ENCODE measurements around the gene TOR4A. TPM values are rescaled to one million over a fixed set of nuclear protein-coding genes. Genes with fewer than 3 reads are reported as not detected.

Gene TOR4A
- total and polyA plus RNA-seq, 2 experiments from 2014 or later, result 2.0 to 19.0 TPM

DNA sequence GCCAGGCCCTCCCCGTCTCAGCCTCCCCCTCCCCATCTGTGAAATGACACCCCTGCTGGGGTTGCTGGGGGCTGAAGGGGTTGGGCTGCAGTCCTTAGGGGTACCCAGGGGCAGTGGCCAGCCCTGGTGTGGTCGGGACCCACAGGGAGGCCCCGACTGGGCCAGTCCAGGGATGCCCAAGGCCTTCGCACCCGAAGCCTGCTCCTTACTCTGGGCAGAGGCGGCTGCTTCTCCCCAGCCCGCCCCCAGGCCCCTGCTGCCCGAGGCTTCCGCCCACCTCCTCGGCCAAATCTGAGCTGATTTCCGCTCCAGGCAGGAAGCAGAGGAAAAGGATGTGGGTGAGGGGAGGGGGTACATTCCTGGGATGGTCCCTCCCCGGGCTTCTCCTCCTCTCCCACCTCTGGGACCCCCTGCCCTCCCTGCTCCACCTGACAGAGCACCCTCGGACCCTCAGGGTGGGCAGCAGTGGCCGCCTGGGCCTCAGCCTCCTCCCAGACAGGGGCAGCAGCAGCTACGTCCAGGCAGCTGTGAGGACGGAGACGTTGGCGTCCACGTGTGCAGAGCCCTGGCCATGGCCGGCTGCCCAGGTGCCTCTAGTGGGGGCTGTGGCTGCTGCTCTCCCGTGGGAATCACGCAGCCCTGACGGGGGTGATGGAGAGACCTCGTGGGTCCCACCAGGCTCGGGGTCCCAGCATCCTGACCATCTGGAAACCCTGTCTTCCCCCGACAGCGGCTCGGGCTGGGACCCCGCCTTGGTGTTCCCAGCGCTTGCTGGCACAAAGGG, 28.7 kb downstream of the TOR4A start:
- no peak overlapping the region for H3K4me3 Mint-ChIP-seq
- no peak overlapping the region for H3K27ac ChIP-seq (ENCODE audit: low read depth)
- no peak overlapping the region for H3K4me2 ChIP-seq
- ATAC-seq (no peak), DNase-seq (ENCODE audit: low spot score) (no peak)
- H3K4me1 ChIP-seq (ENCODE audit: insufficient read depth), result peaks cover 21% of the 10 kb centered on the region; the same call in 1 of the 2 replicates
- peaks cover 13% of the 10 kb centered on the region for H3K27me3 ChIP-seq (ENCODE audit: insufficient read depth)
- no peak overlapping the region for H3K4me3 ChIP-seq
- no peaks in the 10 kb centered on the region for H4K20me1 ChIP-seq (replicated peaks; ENCODE audit: insufficient read depth)
- no peaks in the 10 kb centered on the region for H3K36me3 ChIP-seq (ENCODE audit: insufficient read depth)
- no peak overlapping the region for H2AFZ ChIP-seq
- no peaks in the 10 kb centered on the region for H3K9me2 ChIP-seq (ENCODE audit: insufficient read depth)
- TF ChIP-seq EZH2phosphoT487 (IDR thresholded peaks at IDR 0.05; ENCODE audit: unreplicated experiment) (no peak), JUNB (IDR thresholded peaks at IDR 0.05; ENCODE audit: unreplicated experiment) (no peak), EZH2 (IDR thresholded peaks at IDR 0.05; ENCODE audit: low read depth, unreplicated experiment) (no peak), ZNF331 (CRISPR knock-in tag; IDR thresholded peaks at IDR 0.05; ENCODE audit: low read depth) (no peak), CREB1 (CRISPR knock-in tag; IDR thresholded peaks at IDR 0.05; ENCODE audit: low read depth) (no peak), STAT1 (IDR thresholded peaks at IDR 0.05; ENCODE audit: unreplicated experiment) (no peak), ZNF114 (CRISPR knock-in tag; IDR thresholded peaks at IDR 0.05) (no peak), NANOG (IDR thresholded peaks at IDR 0.05; ENCODE audit: borderline replicate concordance) (no peak), POLR2AphosphoS5 (IDR thresholded peaks at IDR 0.05; ENCODE audit: low read depth) (no peak)
- TF ChIP-seq, protein P1, sequence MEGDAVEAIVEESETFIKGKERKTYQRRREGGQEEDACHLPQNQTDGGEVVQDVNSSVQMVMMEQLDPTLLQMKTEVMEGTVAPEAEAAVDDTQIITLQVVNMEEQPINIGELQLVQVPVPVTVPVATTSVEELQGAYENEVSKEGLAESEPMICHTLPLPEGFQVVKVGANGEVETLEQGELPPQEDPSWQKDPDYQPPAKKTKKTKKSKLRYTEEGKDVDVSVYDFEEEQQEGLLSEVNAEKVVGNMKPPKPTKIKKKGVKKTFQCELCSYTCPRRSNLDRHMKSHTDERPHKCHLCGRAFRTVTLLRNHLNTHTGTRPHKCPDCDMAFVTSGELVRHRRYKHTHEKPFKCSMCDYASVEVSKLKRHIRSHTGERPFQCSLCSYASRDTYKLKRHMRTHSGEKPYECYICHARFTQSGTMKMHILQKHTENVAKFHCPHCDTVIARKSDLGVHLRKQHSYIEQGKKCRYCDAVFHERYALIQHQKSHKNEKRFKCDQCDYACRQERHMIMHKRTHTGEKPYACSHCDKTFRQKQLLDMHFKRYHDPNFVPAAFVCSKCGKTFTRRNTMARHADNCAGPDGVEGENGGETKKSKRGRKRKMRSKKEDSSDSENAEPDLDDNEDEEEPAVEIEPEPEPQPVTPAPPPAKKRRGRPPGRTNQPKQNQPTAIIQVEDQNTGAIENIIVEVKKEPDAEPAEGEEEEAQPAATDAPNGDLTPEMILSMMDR (conservative IDR thresholded peaks at IDR 0.05; ENCODE audit: low read depth in 2 of 2), result no peak
- TF ChIP-seq, protein P2, sequence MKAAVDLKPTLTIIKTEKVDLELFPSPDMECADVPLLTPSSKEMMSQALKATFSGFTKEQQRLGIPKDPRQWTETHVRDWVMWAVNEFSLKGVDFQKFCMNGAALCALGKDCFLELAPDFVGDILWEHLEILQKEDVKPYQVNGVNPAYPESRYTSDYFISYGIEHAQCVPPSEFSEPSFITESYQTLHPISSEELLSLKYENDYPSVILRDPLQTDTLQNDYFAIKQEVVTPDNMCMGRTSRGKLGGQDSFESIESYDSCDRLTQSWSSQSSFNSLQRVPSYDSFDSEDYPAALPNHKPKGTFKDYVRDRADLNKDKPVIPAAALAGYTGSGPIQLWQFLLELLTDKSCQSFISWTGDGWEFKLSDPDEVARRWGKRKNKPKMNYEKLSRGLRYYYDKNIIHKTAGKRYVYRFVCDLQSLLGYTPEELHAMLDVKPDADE (IDR thresholded peaks at IDR 0.05), result no peak
- TF ChIP-seq, protein P3, sequence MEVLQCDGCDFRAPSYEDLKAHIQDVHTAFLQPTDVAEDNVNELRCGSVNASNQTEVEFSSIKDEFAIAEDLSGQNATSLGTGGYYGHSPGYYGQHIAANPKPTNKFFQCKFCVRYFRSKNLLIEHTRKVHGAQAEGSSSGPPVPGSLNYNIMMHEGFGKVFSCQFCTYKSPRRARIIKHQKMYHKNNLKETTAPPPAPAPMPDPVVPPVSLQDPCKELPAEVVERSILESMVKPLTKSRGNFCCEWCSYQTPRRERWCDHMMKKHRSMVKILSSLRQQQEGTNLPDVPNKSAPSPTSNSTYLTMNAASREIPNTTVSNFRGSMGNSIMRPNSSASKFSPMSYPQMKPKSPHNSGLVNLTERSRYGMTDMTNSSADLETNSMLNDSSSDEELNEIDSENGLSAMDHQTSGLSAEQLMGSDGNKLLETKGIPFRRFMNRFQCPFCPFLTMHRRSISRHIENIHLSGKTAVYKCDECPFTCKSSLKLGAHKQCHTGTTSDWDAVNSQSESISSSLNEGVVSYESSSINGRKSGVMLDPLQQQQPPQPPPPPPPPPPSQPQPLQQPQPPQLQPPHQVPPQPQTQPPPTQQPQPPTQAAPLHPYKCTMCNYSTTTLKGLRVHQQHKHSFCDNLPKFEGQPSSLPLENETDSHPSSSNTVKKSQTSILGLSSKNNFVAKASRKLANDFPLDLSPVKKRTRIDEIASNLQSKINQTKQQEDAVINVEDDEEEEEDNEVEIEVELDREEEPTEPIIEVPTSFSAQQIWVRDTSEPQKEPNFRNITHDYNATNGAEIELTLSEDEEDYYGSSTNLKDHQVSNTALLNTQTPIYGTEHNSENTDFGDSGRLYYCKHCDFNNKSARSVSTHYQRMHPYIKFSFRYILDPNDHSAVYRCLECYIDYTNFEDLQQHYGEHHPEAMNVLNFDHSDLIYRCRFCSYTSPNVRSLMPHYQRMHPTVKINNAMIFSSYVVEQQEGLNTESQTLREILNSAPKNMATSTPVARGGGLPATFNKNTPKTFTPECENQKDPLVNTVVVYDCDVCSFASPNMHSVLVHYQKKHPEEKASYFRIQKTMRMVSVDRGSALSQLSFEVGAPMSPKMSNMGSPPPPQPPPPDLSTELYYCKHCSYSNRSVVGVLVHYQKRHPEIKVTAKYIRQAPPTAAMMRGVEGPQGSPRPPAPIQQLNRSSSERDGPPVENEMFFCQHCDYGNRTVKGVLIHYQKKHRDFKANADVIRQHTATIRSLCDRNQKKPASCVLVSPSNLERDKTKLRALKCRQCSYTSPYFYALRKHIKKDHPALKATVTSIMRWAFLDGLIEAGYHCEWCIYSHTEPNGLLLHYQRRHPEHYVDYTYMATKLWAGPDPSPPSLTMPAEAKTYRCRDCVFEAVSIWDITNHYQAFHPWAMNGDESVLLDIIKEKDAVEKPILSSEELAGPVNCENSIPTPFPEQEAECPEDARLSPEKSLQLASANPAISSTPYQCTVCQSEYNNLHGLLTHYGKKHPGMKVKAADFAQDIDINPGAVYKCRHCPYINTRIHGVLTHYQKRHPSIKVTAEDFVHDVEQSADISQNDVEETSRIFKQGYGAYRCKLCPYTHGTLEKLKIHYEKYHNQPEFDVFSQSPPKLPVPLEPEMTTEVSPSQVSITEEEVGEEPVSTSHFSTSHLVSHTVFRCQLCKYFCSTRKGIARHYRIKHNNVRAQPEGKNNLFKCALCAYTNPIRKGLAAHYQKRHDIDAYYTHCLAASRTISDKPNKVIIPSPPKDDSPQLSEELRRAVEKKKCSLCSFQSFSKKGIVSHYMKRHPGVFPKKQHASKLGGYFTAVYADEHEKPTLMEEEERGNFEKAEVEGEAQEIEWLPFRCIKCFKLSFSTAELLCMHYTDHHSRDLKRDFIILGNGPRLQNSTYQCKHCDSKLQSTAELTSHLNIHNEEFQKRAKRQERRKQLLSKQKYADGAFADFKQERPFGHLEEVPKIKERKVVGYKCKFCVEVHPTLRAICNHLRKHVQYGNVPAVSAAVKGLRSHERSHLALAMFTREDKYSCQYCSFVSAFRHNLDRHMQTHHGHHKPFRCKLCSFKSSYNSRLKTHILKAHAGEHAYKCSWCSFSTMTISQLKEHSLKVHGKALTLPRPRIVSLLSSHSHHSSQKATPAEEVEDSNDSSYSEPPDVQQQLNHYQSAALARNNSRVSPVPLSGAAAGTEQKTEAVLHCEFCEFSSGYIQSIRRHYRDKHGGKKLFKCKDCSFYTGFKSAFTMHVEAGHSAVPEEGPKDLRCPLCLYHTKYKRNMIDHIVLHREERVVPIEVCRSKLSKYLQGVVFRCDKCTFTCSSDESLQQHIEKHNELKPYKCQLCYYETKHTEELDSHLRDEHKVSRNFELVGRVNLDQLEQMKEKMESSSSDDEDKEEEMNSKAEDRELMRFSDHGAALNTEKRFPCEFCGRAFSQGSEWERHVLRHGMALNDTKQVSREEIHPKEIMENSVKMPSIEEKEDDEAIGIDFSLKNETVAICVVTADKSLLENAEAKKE (CRISPR knock-in tag; IDR thresholded peaks at IDR 0.05), result no peak
- TF ChIP-seq, protein P4, sequence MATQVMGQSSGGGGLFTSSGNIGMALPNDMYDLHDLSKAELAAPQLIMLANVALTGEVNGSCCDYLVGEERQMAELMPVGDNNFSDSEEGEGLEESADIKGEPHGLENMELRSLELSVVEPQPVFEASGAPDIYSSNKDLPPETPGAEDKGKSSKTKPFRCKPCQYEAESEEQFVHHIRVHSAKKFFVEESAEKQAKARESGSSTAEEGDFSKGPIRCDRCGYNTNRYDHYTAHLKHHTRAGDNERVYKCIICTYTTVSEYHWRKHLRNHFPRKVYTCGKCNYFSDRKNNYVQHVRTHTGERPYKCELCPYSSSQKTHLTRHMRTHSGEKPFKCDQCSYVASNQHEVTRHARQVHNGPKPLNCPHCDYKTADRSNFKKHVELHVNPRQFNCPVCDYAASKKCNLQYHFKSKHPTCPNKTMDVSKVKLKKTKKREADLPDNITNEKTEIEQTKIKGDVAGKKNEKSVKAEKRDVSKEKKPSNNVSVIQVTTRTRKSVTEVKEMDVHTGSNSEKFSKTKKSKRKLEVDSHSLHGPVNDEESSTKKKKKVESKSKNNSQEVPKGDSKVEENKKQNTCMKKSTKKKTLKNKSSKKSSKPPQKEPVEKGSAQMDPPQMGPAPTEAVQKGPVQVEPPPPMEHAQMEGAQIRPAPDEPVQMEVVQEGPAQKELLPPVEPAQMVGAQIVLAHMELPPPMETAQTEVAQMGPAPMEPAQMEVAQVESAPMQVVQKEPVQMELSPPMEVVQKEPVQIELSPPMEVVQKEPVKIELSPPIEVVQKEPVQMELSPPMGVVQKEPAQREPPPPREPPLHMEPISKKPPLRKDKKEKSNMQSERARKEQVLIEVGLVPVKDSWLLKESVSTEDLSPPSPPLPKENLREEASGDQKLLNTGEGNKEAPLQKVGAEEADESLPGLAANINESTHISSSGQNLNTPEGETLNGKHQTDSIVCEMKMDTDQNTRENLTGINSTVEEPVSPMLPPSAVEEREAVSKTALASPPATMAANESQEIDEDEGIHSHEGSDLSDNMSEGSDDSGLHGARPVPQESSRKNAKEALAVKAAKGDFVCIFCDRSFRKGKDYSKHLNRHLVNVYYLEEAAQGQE (IDR thresholded peaks at IDR 0.05; ENCODE audit: unreplicated experiment), result no peak
- H3K36me3 Mint-ChIP-seq (ENCODE audit: low read depth), result no peaks in the 10 kb centered on the region
- H3K27me3 Mint-ChIP-seq (ENCODE audit: insufficient read depth, low read depth, poor library complexity), result peaks cover 20% of the 10 kb centered on the region
- H3K4me1 Mint-ChIP-seq, result peaks cover 25% of the 10 kb centered on the region
- no peak overlapping the region for H3K27ac Mint-ChIP-seq
- no peaks in the 10 kb centered on the region for H3K9me3 Mint-ChIP-seq
- H3F3A ChIP-seq (replicated peaks; ENCODE audit: low read depth), result peaks cover 8% of the 10 kb centered on the region
- H3K79me2 ChIP-seq (replicated peaks; ENCODE audit: insufficient read depth), result no peaks in the 10 kb centered on the region

Data from GM23338 (cell line).